ENCODE data around the gene PRSS57. TPM values are rescaled to one million over a fixed set of nuclear protein-coding genes. Genes with fewer than 3 reads are reported as not detected.

The PRSS57 gene
- total and polyA plus RNA-seq, 2 of the 13 experiments (the other 11 are each of a cell fraction or from before 2014, with no cell fraction given), result 0.12 TPM; not detected in 1

DNA sequence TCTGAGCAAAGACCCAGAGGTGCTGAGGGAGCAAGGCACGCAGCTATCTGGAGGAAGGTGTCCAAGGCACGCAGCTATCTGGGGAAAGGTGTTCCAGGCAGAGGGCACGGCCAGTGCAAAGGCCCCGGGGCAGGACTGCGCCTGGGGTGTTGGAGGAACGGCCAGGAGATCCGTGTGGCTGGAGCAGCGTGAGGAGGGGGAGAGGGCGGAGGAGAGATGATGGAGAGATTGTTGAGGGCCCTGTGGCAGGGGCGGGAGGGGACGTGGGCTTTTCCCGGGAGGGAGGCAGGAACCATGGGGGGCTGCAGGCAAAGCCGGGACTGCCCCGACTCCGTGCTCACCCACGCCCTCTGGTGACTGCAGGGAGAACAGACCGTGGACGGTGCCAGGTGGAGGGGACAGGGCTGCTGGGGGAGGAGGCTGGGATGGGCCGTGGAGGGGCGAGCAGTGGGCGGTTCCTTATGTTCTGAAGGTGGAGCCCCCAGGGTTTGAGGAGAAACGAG, 42.4 kb upstream of the PRSS57 start (continued):
- TF ChIP-seq, protein P1, sequence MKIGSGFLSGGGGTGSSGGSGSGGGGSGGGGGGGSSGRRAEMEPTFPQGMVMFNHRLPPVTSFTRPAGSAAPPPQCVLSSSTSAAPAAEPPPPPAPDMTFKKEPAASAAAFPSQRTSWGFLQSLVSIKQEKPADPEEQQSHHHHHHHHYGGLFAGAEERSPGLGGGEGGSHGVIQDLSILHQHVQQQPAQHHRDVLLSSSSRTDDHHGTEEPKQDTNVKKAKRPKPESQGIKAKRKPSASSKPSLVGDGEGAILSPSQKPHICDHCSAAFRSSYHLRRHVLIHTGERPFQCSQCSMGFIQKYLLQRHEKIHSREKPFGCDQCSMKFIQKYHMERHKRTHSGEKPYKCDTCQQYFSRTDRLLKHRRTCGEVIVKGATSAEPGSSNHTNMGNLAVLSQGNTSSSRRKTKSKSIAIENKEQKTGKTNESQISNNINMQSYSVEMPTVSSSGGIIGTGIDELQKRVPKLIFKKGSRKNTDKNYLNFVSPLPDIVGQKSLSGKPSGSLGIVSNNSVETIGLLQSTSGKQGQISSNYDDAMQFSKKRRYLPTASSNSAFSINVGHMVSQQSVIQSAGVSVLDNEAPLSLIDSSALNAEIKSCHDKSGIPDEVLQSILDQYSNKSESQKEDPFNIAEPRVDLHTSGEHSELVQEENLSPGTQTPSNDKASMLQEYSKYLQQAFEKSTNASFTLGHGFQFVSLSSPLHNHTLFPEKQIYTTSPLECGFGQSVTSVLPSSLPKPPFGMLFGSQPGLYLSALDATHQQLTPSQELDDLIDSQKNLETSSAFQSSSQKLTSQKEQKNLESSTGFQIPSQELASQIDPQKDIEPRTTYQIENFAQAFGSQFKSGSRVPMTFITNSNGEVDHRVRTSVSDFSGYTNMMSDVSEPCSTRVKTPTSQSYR (CRISPR knock-in tag; IDR thresholded peaks at IDR 0.05; ENCODE audit: borderline replicate concordance), result peak; percentile 68; the same call in 1 of the 2 replicates
- TF ChIP-seq KDM1A (CRISPR knock-in tag; IDR thresholded peaks at IDR 0.05) (0 out of 2 replicates have a peak, but pooled peaks have one; percentile 51), ZNF777 (CRISPR knock-in tag; IDR thresholded peaks at IDR 0.05) (no peak), ZNF605 (CRISPR knock-in tag; IDR thresholded peaks at IDR 0.05) (no peak), SAFB2 (CRISPR knock-in tag; IDR thresholded peaks at IDR 0.05; ENCODE audit: borderline replicate concordance, low read depth) (no peak), ZNF256 (CRISPR knock-in tag; conservative IDR thresholded peaks at IDR 0.05) (no peak), ZNF883 (CRISPR knock-in tag; IDR thresholded peaks at IDR 0.05; ENCODE audit: not compliant biosample characterization) (peak; percentile 63), NFE2L1 (CRISPR knock-in tag; IDR thresholded peaks at IDR 0.05; ENCODE audit: borderline replicate concordance) (no peak), REPIN1 (CRISPR knock-in tag; IDR thresholded peaks at IDR 0.05; ENCODE audit: borderline replicate concordance, low read depth) (0 out of 2 replicates have a peak, but pooled peaks have one; percentile 35), ZNF550 (CRISPR knock-in tag; IDR thresholded peaks at IDR 0.05; ENCODE audit: borderline replicate concordance) (no peak), FOXC1 (CRISPR knock-in tag; IDR thresholded peaks at IDR 0.05; ENCODE audit: borderline replicate concordance) (0 out of 2 replicates have a peak, but pooled peaks have one; percentile 3), KDM3A (CRISPR knock-in tag; IDR thresholded peaks at IDR 0.05; ENCODE audit: low read depth) (peak; percentile 10; the same call in 1 of the 2 replicates), ZNF768 (CRISPR knock-in tag; IDR thresholded peaks at IDR 0.05) (peak; percentile 69; the same call in 1 of the 2 replicates), AHR (CRISPR knock-in tag; IDR thresholded peaks at IDR 0.05) (no peak), ZNF547 (CRISPR knock-in tag; IDR thresholded peaks at IDR 0.05) (no peak), ZNF549 (CRISPR knock-in tag; IDR thresholded peaks at IDR 0.05) (no peak), ZNF660 (CRISPR knock-in tag; IDR thresholded peaks at IDR 0.05; ENCODE audit: borderline replicate concordance, low read depth) (no peak)
- TF ChIP-seq, protein P2, sequence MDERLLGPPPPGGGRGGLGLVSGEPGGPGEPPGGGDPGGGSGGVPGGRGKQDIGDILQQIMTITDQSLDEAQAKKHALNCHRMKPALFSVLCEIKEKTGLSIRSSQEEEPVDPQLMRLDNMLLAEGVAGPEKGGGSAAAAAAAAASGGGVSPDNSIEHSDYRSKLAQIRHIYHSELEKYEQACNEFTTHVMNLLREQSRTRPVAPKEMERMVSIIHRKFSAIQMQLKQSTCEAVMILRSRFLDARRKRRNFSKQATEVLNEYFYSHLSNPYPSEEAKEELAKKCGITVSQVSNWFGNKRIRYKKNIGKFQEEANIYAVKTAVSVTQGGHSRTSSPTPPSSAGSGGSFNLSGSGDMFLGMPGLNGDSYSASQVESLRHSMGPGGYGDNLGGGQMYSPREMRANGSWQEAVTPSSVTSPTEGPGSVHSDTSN (CRISPR knock-in tag; IDR thresholded peaks at IDR 0.05), result no peak
- TF ChIP-seq, protein P3, sequence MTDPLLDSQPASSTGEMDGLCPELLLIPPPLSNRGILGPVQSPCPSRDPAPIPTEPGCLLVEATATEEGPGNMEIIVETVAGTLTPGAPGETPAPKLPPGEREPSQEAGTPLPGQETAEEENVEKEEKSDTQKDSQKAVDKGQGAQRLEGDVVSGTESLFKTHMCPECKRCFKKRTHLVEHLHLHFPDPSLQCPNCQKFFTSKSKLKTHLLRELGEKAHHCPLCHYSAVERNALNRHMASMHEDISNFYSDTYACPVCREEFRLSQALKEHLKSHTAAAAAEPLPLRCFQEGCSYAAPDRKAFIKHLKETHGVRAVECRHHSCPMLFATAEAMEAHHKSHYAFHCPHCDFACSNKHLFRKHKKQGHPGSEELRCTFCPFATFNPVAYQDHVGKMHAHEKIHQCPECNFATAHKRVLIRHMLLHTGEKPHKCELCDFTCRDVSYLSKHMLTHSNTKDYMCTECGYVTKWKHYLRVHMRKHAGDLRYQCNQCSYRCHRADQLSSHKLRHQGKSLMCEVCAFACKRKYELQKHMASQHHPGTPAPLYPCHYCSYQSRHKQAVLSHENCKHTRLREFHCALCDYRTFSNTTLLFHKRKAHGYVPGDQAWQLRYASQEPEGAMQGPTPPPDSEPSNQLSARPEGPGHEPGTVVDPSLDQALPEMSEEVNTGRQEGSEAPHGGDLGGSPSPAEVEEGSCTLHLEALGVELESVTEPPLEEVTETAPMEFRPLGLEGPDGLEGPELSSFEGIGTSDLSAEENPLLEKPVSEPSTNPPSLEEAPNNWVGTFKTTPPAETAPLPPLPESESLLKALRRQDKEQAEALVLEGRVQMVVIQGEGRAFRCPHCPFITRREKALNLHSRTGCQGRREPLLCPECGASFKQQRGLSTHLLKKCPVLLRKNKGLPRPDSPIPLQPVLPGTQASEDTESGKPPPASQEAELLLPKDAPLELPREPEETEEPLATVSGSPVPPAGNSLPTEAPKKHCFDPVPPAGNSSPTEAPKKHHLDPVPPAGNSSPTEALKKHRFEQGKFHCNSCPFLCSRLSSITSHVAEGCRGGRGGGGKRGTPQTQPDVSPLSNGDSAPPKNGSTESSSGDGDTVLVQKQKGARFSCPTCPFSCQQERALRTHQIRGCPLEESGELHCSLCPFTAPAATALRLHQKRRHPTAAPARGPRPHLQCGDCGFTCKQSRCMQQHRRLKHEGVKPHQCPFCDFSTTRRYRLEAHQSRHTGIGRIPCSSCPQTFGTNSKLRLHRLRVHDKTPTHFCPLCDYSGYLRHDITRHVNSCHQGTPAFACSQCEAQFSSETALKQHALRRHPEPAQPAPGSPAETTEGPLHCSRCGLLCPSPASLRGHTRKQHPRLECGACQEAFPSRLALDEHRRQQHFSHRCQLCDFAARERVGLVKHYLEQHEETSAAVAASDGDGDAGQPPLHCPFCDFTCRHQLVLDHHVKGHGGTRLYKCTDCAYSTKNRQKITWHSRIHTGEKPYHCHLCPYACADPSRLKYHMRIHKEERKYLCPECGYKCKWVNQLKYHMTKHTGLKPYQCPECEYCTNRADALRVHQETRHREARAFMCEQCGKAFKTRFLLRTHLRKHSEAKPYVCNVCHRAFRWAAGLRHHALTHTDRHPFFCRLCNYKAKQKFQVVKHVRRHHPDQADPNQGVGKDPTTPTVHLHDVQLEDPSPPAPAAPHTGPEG (CRISPR knock-in tag; IDR thresholded peaks at IDR 0.05), result no peak
- TF ChIP-seq, protein P4, sequence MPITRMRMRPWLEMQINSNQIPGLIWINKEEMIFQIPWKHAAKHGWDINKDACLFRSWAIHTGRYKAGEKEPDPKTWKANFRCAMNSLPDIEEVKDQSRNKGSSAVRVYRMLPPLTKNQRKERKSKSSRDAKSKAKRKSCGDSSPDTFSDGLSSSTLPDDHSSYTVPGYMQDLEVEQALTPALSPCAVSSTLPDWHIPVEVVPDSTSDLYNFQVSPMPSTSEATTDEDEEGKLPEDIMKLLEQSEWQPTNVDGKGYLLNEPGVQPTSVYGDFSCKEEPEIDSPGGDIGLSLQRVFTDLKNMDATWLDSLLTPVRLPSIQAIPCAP (CRISPR knock-in tag; IDR thresholded peaks at IDR 0.05; ENCODE audit: low read depth), result no peak

Measured in HepG2 (cell line).